ENCODE data around the gene PHC2.

Gene PHC2

DNA sequence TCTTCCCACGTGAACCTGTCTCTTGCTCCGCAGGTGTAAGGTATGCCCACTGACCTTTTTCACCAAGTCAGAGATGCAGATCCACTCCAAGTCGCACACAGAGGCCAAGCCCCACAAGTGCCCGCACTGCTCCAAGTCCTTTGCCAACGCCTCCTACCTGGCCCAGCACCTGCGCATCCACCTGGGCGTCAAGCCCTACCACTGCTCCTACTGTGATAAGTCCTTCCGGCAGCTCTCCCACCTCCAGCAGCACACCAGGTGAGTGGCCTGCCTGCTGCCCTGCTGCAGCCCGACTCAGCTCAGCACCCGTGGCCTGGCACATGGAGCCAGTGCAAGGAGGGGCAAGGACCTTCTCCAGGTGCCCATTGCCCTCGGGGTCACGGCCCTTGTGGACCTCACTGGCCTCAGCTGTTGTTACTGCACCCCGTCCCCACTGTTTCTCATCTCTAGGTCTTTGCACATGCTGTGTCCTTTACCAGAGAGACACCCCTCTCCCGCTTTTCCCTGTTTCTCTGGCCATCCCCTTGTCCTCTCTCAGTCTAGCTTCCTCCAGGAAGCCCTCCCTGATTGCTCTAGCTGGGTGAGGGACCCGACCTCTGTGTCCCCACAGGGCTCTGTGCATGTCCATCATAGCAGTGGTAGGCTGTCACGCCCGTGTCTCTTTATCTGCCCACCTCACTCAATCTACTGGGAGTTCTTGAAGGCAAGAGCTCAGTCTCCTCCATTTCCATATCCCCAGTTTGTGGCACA, 149.2 kb downstream of the PHC2 start:
- no peak for DNase-seq

DNA sequence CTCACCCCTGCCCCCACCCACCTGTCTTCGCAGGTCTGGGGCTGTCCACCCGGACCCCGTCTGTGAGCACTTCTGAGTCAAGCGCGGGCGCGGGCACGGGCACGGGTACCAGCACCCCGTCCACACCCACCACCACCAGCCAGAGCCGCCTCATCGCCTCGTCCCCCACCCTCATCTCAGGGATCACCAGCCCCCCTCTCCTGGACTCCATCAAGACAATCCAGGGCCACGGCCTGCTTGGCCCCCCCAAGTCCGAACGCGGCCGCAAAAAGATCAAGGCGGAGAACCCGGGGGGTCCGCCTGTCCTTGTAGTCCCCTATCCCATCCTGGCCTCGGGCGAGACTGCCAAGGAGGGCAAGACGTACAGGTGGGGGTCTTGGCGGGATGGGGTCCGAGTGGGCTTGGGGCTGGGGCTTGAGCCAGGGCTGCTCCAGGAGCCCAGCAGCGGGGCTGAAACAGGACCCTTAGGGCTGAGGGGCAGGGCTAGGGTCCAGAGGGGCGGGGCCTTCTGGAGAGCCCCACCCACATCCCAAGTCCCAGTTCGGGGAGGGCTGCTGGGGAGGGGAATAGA, 150.7 kb downstream of the PHC2 start:
- no peak for DNase-seq

DNA sequence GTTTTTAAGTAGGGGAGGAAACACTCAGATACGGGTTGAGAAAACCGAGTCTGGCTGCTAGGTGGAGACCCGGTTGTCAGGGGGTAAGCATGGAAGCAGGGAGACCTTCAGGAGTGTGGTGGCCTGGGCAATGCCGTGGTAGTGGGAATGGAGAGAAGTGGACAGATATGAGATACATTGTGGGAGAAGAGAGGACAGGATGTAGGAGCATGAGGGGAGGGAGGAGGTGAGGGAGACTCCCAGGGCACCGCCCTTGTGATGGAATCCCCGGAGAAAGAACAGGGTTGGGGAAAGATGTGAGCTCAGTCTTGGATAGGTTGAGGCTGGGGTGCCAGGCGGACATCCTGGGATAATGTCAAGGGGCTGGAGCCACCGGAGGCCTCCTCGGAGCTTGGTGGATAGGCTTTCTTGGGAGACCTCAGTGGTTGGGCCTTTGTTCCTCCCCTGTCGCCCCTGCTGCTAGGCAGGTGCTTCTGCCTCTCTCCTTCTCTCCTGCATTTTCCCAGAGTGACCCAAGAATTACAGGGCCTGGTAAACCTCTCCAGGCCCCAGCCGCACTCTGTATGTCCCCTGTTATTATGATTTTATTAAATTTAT, 153.3 kb downstream of the PHC2 start:
- DNase-seq = no peak

DNA sequence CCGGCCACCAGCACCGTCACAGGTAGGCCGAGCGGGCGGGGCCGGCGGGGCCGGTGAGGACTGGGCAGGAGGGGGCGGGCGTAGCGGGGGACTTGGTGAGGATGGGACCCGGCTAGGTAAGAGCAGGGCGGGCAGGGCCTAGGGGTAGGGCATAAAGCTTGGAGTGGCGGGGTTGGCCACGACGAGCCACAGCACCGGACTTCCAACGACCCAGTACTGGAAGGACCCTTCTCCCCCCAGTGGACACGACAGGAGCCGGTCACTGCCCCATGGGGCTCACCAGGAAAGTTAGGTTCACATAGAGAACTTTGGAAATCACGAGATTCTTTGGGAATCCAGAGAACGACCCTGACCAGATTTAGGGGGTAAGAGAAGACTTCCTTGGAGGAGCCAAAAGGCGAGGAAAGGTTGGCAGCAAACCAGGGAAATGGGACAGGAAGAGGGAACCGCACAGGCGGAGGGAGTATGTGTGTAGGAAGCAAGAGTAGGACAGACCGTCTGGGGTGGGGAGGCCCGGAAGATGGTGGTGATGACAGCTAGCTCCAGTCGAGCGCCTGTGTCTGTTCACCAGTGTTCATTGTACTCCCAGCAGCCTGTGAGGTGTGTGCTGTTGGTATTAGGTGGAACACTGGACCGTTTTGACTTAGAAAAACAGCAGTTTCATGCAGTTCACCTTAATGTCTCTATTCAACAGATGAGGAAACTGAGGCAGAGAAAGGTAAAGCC, 154.2 kb downstream of the PHC2 start:
- no peak for DNase-seq

DNA sequence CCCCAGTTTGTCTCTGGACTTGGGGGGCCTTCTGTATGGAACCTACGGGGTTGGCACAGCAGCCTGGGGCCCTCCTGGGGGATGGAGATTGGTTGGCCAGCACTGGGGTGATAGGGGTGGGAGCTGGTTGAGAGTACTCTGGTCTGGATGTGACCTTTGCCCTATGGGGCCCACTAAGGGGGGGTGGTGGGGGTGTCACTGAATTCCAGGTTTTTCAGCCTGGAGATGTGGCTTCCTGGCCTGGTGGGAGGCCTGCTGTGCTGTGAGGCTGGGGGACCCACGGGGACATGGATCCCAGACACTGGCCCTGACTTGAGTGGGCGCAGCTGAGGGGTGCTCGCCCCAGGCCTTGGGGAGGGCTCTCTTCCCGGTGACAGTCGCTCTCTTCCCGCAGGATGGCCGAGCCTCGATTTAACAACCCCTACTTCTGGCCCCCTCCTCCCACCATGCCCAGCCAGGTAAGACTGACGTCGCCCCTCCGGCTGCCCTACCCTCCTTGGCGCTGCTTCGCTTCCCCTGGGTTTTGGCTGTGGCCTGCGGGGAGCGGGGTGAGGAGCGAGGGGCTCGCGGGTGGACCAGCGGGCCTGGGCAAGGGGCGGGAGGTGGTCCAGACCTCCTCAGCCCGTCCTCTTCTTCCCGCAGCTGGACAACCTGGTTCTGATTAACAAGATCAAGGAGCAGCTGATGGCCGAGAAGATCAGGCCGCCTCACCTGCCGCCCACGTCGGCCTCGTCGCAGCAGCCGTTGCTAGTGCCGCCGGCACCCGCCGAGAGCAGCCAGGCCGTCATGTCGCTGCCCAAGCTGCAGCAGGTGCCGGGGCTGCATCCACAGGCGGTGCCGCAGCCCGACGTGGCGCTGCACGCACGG, 155.0 kb downstream of the PHC2 start:
- DNase-seq = no peak

DNA sequence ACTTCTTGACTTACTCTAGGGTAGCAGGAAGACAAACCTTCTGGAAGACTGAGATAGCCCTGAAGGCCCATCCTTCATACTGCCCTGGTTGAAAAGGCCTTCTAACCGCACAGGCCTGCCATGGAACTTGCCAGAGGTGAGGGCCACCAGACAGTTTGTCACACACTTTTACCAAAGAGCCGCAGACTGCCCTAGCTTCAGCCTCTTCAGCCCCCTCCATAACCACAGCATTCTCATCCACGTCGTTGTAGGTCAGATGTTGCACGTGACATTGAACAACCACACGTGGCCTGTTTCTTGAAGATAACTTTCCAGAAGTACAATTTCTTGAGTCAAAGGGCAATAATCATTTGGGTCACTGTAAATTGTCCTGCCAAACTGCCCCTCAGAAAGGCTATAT, 155.7 kb downstream of the PHC2 start:
- DNase-seq = no peak

DNA sequence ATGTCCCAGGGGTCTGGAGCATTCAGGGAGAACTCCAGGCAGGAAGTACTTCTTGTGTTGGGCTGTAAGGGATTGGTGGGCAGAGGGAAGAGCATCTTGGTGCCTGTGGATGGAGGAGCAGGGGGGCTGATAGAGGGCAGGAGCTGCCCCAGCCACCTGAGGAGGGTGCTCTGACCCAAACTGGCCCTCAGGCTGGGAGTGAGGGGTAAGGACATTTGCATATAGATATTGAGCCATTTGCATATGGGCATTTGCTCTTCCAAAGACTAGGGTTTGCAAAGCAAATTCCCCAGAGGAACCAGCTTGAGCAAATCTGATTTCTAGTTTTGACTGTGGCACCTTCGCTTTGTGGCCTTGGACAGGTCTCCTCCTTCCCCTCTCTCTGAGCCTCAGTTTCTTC, 156.4 kb downstream of the PHC2 start:
- DNase-seq = no peak

DNA sequence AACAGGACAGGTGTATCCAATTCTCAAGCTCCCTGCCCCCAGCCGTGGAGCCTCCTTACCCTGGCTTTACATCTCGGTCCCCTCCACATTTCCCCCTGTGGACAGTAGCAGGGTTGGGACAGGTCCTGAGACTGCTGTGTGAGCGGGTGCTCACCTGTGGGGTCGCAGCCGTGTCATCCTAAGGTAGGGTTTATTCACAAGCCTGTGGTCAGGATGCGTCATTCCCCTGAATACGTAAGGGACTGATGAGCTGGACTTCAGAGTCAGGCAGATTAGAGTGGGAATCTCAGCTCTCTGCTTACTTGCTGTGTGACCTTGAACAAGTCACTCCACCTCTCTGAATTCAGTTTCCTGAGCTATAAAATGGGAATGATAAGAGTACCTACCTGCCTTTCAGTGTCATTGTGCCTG, 156.9 kb downstream of the PHC2 start:
- no peak for DNase-seq
